Immature natural killer cell (primary cell): Measurements from ENCODE around the gene MATK. TPM values are rescaled to one million over a fixed set of nuclear protein-coding genes. Genes with fewer than 3 reads are reported as not detected.
"Not testable (repeated sequence)": the region's sequence is repeated elsewhere in the genome, so short reads cannot be mapped to it uniquely, and the experiment has no call there.

Experiments used
- DNase-seq, 3 donors: peaks; one replicate each; pipeline ENCODE4 v3.0.0; 2022; ENCODE audit warnings: mixed read lengths in 1 of 3
- H3K27ac Mint-ChIP-seq, 6 donors: one replicate each; pipeline ENCODE4 v1.8.0; 2020; ENCODE audit warnings: mixed read lengths in 6 of 6, mild to moderate bottlenecking in 5 of 6, inconsistent platforms in 4 of 6, moderate library complexity in 3 of 6
- H3K27me3 Mint-ChIP-seq, 3 donors: one replicate each; pipeline ENCODE4 v1.8.0; 2020 to 2021; ENCODE audit warnings: low read depth in 3 of 3, mild to moderate bottlenecking in 3 of 3, mixed read lengths in 3 of 3, moderate library complexity in 3 of 3, inconsistent platforms in 1 of 3
- H3K36me3 Mint-ChIP-seq, 3 donors: one replicate each; pipeline ENCODE4 v1.8.0; 2020; ENCODE audit warnings: mixed read lengths in 3 of 3, inconsistent platforms in 2 of 3, mild to moderate bottlenecking in 2 of 3
- H3K4me1 Mint-ChIP-seq, 2 donors: one replicate each; pipeline ENCODE4 v1.8.0; 2020; ENCODE audit warnings: inconsistent platforms in 2 of 2, mild to moderate bottlenecking in 2 of 2, mixed read lengths in 2 of 2, moderate library complexity in 1 of 2
- H3K4me3 Mint-ChIP-seq, 5 donors: one replicate each; pipeline ENCODE4 v1.8.0; 2020; ENCODE audit warnings: mild to moderate bottlenecking in 5 of 5, mixed read lengths in 5 of 5, inconsistent platforms in 3 of 5, moderate library complexity in 3 of 5
- H3K9me3 Mint-ChIP-seq, 6 donors: one replicate each; pipeline ENCODE4 v1.8.0; 2020; ENCODE audit warnings: mild to moderate bottlenecking in 6 of 6, mixed read lengths in 6 of 6, inconsistent platforms in 4 of 6, moderate library complexity in 3 of 6
- polyA plus RNA-seq, 3 donors: library from polyadenylated mRNA; unstranded; fragments of 300-500 nt; fragmentation: Illumina TruSeq; gene quantifications; one replicate each; pipeline ENCODE4 v1.2.3, GENCODE V29; 2021

MATK gene
- polyA plus RNA-seq, 3 donors from 2014 or later = 326 to 436 (median 418) TPM

DNA sequence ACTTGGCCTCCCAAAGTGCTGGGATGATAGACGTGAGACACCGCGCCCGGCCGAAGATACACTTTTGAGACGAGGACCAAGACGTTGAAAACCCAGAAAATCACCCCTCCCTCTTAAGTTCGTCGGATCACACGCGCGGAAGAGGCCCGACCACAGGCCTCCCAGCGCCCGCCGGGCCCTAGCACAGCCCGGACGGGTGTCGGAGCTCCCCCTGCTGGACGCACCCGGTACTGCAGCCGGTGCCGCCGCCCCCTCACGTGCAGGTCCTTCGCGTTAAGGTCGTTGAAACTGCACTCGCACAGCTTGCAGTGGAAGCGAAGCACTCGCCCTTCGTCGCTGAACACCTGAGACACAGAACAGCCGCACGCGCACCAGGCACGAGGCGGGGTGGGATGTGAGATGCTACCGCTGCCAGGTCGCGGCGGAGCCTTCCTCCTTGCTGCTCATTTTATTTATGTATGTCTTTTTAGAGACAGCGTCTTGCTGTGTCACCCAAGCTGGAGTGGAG lies 35.7 kb upstream of the MATK start:
- Mint-ChIP-seq H3K4me1 (peaks cover 21 to 23% of the 10 kb centered on the region in 2 donors), H3K27me3 (peaks cover 7 to 11% (median 8%) of the 10 kb centered on the region in 3 donors), H3K36me3 (no peaks in the 10 kb centered on the region), H3K9me3 (no peaks in the 10 kb centered on the region), H3K4me3 (peak overlapping the region; percentile 58 to 74 (median 70)), H3K27ac (peak overlapping the region; percentile 72 to 91 (median 90))
- peak; percentile 90 to 93 (median 90) for DNase-seq

DNA sequence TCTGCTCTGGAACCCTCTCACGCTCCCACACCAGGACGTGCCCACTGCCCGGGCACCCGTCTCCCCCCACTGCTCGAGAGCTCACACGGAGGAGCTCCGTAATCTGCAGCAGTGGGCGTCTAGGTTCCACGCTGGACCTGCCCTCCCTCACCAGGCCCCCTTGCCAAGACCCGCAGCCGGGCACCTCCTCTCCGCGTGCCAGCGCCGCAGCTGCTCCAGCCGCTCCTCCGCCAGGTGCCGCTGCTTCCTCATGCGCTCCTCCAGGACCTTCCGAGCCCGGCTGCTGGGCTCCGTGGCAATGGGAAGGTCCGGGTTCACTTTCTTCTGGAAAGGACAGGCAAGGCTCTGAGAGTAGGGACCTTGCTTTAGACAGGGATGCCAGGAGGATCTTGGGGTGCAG lies 35.0 kb upstream of the MATK start:
- no peaks in the 10 kb centered on the region for H3K36me3 Mint-ChIP-seq
- peaks cover 21 to 23% of the 10 kb centered on the region in 2 donors for H3K4me1 Mint-ChIP-seq
- peak overlapping the region in 2 of 6 donors; percentile 89 to 91 for H3K27ac Mint-ChIP-seq
- H3K9me3 Mint-ChIP-seq = no peaks in the 10 kb centered on the region
- H3K4me3 Mint-ChIP-seq = no peak overlapping the region
- no peak for DNase-seq
- peaks cover 7 to 11% (median 7%) of the 10 kb centered on the region in 3 donors for H3K27me3 Mint-ChIP-seq

GRCh38 chr19:3819989-3820388 lies 33.8 kb upstream of the MATK start:
- H3K9me3 Mint-ChIP-seq = no peaks in the 10 kb centered on the region

GRCh38 chr19:3818918-3819317 lies 32.7 kb upstream of the MATK start:
- Mint-ChIP-seq H3K36me3 (peaks cover 0 to 3% (median 0%) of the 10 kb centered on the region in 3 donors), H3K4me3 (no peak overlapping the region), H3K9me3 (no peaks in the 10 kb centered on the region), H3K4me1 (peaks cover 36 to 41% of the 10 kb centered on the region in 2 donors), H3K27me3 (peaks cover 8 to 17% (median 11%) of the 10 kb centered on the region in 3 donors), H3K27ac (no peak overlapping the region)
- DNase-seq = no peak

More at GRCh38 chr19:3819989-3820388, 33.8 kb upstream of the MATK start:
- Mint-ChIP-seq H3K27me3 (peaks cover 7 to 11% (median 9%) of the 10 kb centered on the region in 3 donors), H3K36me3 (no peaks in the 10 kb centered on the region), H3K4me3 (no peak overlapping the region), H3K4me1 (peaks cover 25 to 30% of the 10 kb centered on the region in 2 donors), H3K27ac (peak overlapping the region in 1 of 6 donors; percentile 61)
- no peak for DNase-seq

- Mint-ChIP-seq H3K27me3 (peaks cover 9 to 19% (median 15%) of the 10 kb centered on the region in 3 donors), H3K4me1 (peaks cover 40 to 46% of the 10 kb centered on the region in 2 donors), H3K9me3 (no peaks in the 10 kb centered on the region), H3K4me3 (no peak overlapping the region), H3K36me3 (peaks cover 0 to 4% (median 0%) of the 10 kb centered on the region in 3 donors), H3K27ac (peak overlapping the region in 3 of 6 donors; percentile 25 to 59 (median 46))
- DNase-seq = no peak
Measured at GRCh38 chr19:3818466-3818865, 32.3 kb upstream of the MATK start.

DNA sequence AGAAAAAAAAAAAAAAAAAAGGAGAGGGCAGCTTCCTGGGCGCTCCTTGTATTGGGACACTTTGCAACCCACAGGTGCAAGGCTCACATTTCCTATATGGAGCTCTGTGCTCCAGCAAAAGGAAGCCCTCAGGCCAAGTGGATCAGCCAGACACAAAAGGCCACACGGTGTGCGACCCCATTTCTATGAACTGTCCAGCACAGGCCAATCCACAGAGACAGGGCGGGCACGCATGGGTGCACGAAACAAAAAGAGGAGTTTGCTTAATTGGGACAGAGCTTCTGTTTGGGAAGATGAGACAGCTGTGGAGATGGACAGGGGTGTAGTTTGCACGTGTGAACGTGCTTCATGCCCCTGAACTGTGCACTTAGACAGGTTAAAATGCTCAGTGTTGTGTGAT lies 31.6 kb upstream of the MATK start:
- Mint-ChIP-seq H3K4me1 (peaks cover 48 to 53% of the 10 kb centered on the region in 2 donors), H3K9me3 (no peaks in the 10 kb centered on the region), H3K27ac (peak overlapping the region in 2 of 6 donors; percentile 25 to 66), H3K27me3 (peaks cover 11 to 24% (median 17%) of the 10 kb centered on the region in 3 donors), H3K36me3 (peaks cover 0 to 4% (median 0%) of the 10 kb centered on the region in 3 donors), H3K4me3 (peak overlapping the region in 1 of 5 donors; percentile 10)
- DNase-seq = no peak

GRCh38 chr19:3816566-3817218 lies 30.5 kb upstream of the MATK start:
- Mint-ChIP-seq H3K4me3 (no peak overlapping the region), H3K27me3 (peaks cover 13 to 24% (median 16%) of the 10 kb centered on the region in 3 donors), H3K27ac (no peak overlapping the region), H3K4me1 (peaks cover 50 to 54% of the 10 kb centered on the region in 2 donors), H3K36me3 (peaks cover 0 to 4% (median 0%) of the 10 kb centered on the region in 3 donors), H3K9me3 (no peaks in the 10 kb centered on the region)
- DNase-seq = no peak

GRCh38 chr19:3816148-3816547 lies 30.0 kb upstream of the MATK start:
- H3K9me3 Mint-ChIP-seq, DNase-seq, H3K36me3 Mint-ChIP-seq, H3K4me3 Mint-ChIP-seq: not testable (repeated sequence)
- Mint-ChIP-seq H3K4me1 (peaks cover 49 to 54% of the 10 kb centered on the region in 2 donors), H3K27ac (peak overlapping the region in 4 of 6 donors; percentile 24 to 64 (median 42)), H3K27me3 (peaks cover 10 to 22% (median 15%) of the 10 kb centered on the region in 3 donors)

GRCh38 chr19:3814648-3815047 lies 28.5 kb upstream of the MATK start:
- DNase-seq = no peak
- Mint-ChIP-seq H3K36me3 (peaks cover 0 to 4% (median 0%) of the 10 kb centered on the region in 3 donors), H3K27ac (peak overlapping the region; percentile 97 to 100 (median 98)), H3K9me3 (no peaks in the 10 kb centered on the region), H3K4me3 (peak overlapping the region in 4 of 5 donors; percentile 65 to 90 (median 80)), H3K4me1 (peaks cover 53 to 61% of the 10 kb centered on the region in 2 donors), H3K27me3 (peaks cover 10 to 20% (median 15%) of the 10 kb centered on the region in 3 donors)

DNA sequence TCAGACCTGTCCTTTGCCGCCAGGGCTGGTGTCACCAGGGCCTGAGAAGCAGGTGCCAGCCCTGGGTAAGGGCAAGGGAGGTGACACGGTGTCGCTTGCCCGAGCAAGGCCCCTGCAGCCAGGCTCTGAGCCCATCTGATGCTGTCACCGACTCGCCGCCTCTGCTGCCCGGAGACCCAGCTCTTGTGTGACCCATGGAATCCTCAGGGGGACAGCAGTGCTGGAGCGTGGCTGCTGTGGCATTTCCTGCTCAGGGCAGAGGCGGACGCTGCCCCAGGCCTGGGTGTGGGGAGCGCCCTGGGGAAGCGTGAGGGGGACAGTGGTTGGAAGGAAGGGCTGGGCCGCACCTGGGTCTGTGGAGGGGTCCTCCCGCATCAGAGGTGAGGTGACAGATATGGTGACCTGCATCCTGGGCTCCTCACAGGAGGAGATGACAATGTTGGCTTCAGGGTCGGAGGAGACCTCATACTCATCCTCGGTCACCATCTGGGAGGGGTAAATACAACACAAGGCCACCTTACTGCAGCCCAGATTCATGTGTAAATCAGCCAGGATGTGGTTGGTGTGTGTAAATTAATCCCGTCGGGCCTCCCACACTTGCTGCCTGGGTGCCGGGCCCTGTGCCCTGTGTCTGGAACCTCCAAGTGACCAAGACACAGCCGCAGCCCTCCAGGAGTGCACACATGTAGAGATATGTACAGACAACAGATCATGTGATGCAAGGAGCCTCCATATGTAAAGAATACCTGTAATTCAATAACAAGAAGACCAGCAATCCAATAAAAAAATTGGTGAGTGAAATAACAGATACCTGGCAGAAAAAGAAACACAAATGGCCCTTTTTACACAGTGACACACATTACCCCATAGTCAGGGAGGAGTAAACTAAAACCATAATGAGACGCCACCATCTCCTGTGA lies 27.6 kb upstream of the MATK start:
- Mint-ChIP-seq H3K27ac (peak overlapping the region; percentile 97 to 100 (median 98)), H3K4me3 (peak overlapping the region; percentile 65 to 90 (median 83)), H3K36me3 (peaks cover 0 to 4% (median 0%) of the 10 kb centered on the region in 3 donors), H3K27me3 (peaks cover 10 to 20% (median 15%) of the 10 kb centered on the region in 3 donors), H3K9me3 (no peaks in the 10 kb centered on the region), H3K4me1 (peaks cover 53 to 69% of the 10 kb centered on the region in 2 donors)
- DNase-seq = peak; percentile 69 to 75 (median 72)

GRCh38 chr19:3810708-3811355 lies 24.7 kb upstream of the MATK start:
- no peak for DNase-seq
- H3K27ac Mint-ChIP-seq = peak overlapping the region; percentile 58 to 100 (median 81)
- H3K4me1 Mint-ChIP-seq = peaks cover 66 to 83% of the 10 kb centered on the region in 2 donors
- H3K4me3 Mint-ChIP-seq = peak overlapping the region in 2 of 5 donors; percentile 13 to 46
- H3K9me3 Mint-ChIP-seq = no peaks in the 10 kb centered on the region
- peaks cover 13 to 28% (median 17%) of the 10 kb centered on the region in 3 donors for H3K27me3 Mint-ChIP-seq
- H3K36me3 Mint-ChIP-seq = peaks cover 0 to 4% (median 0%) of the 10 kb centered on the region in 3 donors

- H3K36me3 Mint-ChIP-seq = peaks cover 0 to 4% (median 0%) of the 10 kb centered on the region in 3 donors
- H3K4me1 Mint-ChIP-seq = peaks cover 69 to 87% of the 10 kb centered on the region in 2 donors
- DNase-seq = no peak
- peak overlapping the region in 5 of 6 donors; percentile 62 to 99 (median 67) for H3K27ac Mint-ChIP-seq
- H3K27me3 Mint-ChIP-seq = peaks cover 13 to 28% (median 16%) of the 10 kb centered on the region in 3 donors
- peak overlapping the region in 1 of 5 donors; percentile 44 for H3K4me3 Mint-ChIP-seq
- H3K9me3 Mint-ChIP-seq = no peaks in the 10 kb centered on the region
Measured at GRCh38 chr19:3809881-3810707, 23.9 kb upstream of the MATK start.
